Myocyte (in vitro differentiated cells): ENCODE data around the gene BCKDK. TPM values are rescaled to one million over a fixed set of nuclear protein-coding genes. Genes with fewer than 3 reads are reported as not detected.

Source experiments
- total RNA-seq: library from RNA; depleted of rRNA; stranded (reverse); fragments of >200 nt; gene quantifications from 2 replicates; pipeline ENCODE4 v1.2.3, GENCODE V29; 2014

The BCKDK gene
- total RNA-seq, 1 donor from 2014 or later = 158 TPM

Other genes with a start within 250 kb of the BCKDK start
- gene BCL7C, start 214.3 kb upstream of the BCKDK start, total RNA-seq = 25.4 and 35.4 TPM in 2 replicates
- gene CTF1, start 211.8 kb upstream of the BCKDK start, total RNA-seq = 4.2 and 5.6 TPM in 2 replicates
- 11.6 and 14.9 TPM in 2 replicates for gene FBXL19, start 184.8 kb upstream of the BCKDK start, total RNA-seq
- gene ORAI3, start 159.3 kb upstream of the BCKDK start, total RNA-seq = 53.9 and 60.0 TPM in 2 replicates
- gene SETD1A, start 150.6 kb upstream of the BCKDK start, total RNA-seq = 3.3 and 5.8 TPM in 2 replicates
- 98.3 and 128 TPM in 2 replicates for gene HSD3B7, start 123.2 kb upstream of the BCKDK start, total RNA-seq
- 0.86 and 1.3 TPM in 2 replicates for gene STX1B, start 97.7 kb upstream of the BCKDK start, total RNA-seq
- gene STX4, start 74.8 kb upstream of the BCKDK start, total RNA-seq = 47.3 and 51.0 TPM in 2 replicates
- gene ZNF668, start 34.1 kb upstream of the BCKDK start, total RNA-seq = 45.4 and 65.3 TPM in 2 replicates
- 17.6 and 29.6 TPM in 2 replicates for gene ZNF646, start 34.0 kb upstream of the BCKDK start, total RNA-seq
- gene PRSS53, start 19.4 kb upstream of the BCKDK start, total RNA-seq = 3.9 and 4.1 TPM in 2 replicates
- gene VKORC1, start 13.6 kb upstream of the BCKDK start, total RNA-seq = 143 and 171 TPM in 2 replicates
- 46.7 and 53.5 TPM in 2 replicates for gene KAT8, start 9.3 kb downstream of the BCKDK start, total RNA-seq
- gene PRSS8, start 27.3 kb downstream of the BCKDK start, total RNA-seq = 0.08 TPM in 1 of 2 replicates, not detected in the other
- gene PRSS36, start 41.7 kb downstream of the BCKDK start, total RNA-seq = 0.51 and 1.6 TPM in 2 replicates
- gene FUS, start 71.8 kb downstream of the BCKDK start, total RNA-seq = 14.6 and 18.3 TPM in 2 replicates
- 2.3 and 3.0 TPM in 2 replicates for gene PYCARD, start 94.4 kb downstream of the BCKDK start, total RNA-seq
- 331 and 408 TPM in 2 replicates for gene TRIM72, start 105.7 kb downstream of the BCKDK start, total RNA-seq
- gene PYDC1, start 108.7 kb downstream of the BCKDK start, total RNA-seq = not detected in 2 replicates
- gene ITGAM, start 151.6 kb downstream of the BCKDK start, total RNA-seq = 0.13 and 0.62 TPM in 2 replicates
- 0.40 TPM in 1 of 2 replicates, not detected in the other for gene ITGAX, start 246.8 kb downstream of the BCKDK start, total RNA-seq